ENCODE data around the gene PC. TPM values are rescaled to one million over a fixed set of nuclear protein-coding genes. Genes with fewer than 3 reads are reported as not detected.

PC gene
- total and polyA plus RNA-seq, 9 donors: 4.2 to 27.5 (median 14.7) TPM

DNA sequence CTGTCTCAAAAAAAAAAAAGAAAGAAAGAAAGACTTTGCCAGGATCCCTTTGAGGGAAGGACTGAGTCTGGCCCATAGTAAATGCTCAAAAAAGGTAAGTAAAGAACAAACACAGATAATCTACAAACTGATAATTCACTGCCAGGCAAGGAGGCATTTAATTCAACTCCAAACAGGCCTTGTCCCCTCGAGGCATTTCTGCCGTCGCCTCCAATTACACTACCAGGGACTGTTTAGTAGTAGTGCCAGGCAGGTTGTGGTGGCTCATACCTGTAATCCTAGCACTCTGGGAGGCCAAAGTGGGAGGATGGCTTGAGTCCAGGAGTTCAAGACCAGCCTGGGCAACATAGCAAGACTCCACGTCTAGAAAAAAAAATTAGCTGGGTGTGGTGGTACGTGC, 43.7 kb downstream of the PC start:
- H3K4me3 ChIP-seq: no peak overlapping the region
- H3K9me3 ChIP-seq: no peaks in the 10 kb centered on the region
- H3K27me3 ChIP-seq: no peaks in the 10 kb centered on the region
- no peak for DNase-seq
- WGBS, 3 donors: 81 to 87% (median 86%) methylated on average over 5 of the region's 5 CpGs
- TF ChIP-seq, protein P1, sequence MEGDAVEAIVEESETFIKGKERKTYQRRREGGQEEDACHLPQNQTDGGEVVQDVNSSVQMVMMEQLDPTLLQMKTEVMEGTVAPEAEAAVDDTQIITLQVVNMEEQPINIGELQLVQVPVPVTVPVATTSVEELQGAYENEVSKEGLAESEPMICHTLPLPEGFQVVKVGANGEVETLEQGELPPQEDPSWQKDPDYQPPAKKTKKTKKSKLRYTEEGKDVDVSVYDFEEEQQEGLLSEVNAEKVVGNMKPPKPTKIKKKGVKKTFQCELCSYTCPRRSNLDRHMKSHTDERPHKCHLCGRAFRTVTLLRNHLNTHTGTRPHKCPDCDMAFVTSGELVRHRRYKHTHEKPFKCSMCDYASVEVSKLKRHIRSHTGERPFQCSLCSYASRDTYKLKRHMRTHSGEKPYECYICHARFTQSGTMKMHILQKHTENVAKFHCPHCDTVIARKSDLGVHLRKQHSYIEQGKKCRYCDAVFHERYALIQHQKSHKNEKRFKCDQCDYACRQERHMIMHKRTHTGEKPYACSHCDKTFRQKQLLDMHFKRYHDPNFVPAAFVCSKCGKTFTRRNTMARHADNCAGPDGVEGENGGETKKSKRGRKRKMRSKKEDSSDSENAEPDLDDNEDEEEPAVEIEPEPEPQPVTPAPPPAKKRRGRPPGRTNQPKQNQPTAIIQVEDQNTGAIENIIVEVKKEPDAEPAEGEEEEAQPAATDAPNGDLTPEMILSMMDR (IDR thresholded peaks at IDR 0.05): no peak
- TF ChIP-seq POLR2A (IDR thresholded peaks at IDR 0.05): no peak
- H3K4me1 ChIP-seq (ENCODE audit: insufficient read depth): no peaks in the 10 kb centered on the region
- H3K36me3 ChIP-seq: no peaks in the 10 kb centered on the region
- intact Hi-C loops (cut with DNase I): no loop called here
- no peak overlapping the region for H3K27ac ChIP-seq

DNA sequence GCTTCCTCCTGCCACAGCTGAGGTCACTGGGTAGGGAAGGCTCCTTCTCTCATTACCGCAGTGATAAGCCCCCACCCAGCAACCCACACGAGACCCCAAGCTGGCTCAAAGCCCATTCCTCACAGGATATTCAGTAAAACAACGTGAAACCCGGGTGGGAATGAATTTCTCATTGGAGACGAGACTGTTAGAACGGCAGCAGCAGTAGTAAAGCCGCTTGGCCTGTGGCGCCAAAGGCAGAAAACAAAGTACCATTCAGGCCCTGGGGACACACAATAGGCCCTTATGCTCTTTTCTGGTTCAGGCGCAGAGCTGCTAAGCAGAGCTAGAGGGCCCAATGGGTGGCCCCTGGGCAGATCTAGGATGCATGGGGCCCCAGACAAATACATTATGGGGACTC, 45.3 kb downstream of the PC start:
- Histone ChIP-seq H3K27me3 (no peaks in the 10 kb centered on the region), H3K4me3 (no peak overlapping the region), H3K9me3 (no peaks in the 10 kb centered on the region), H3K27ac (no peak overlapping the region), H3K36me3 (no peaks in the 10 kb centered on the region), H3K4me1 (ENCODE audit: insufficient read depth) (peaks cover 4% of the 10 kb centered on the region)
- no peak for TF ChIP-seq POLR2A (IDR thresholded peaks at IDR 0.05)
- TF ChIP-seq, protein P1 (IDR thresholded peaks at IDR 0.05): no peak
- TF ChIP-seq EP300 (IDR thresholded peaks at IDR 0.05): no peak
- no peak for DNase-seq
- intact Hi-C loops (cut with DNase I): no loop called here
- WGBS, 3 donors: 74 to 83% (median 80%) methylated on average over 9 of the region's 9 CpGs

DNA sequence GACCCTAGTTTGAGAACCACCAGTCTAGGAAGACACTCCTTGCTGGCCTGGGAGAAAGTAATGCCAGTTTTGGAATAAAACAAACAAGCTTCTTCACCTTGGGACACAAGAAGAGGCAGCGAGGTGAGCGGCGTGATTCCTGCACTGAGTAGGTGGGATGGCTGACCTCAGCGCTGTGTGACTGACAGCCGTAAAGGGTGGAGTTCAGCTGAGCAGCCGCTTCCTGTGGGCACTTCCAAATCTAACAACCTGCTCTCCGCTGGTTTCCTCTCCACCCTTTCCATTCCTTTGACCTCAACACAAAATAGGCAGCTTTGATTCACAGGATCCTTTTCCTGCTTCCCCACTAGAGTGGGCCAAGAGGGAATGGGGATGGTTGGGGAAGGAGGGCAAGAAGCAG, 45.8 kb downstream of the PC start:
- H3K27me3 ChIP-seq: no peaks in the 10 kb centered on the region
- peaks cover 9% of the 10 kb centered on the region for H3K4me1 ChIP-seq (ENCODE audit: insufficient read depth)
- 89 to 94% (median 93%) methylated on average over 7 of the region's 7 CpGs for WGBS, 3 donors
- no peaks in the 10 kb centered on the region for H3K9me3 ChIP-seq
- TF ChIP-seq POLR2A (IDR thresholded peaks at IDR 0.05) (no peak), EP300 (IDR thresholded peaks at IDR 0.05) (no peak)
- TF ChIP-seq, protein P1 (IDR thresholded peaks at IDR 0.05): no peak
- no peak overlapping the region for H3K4me3 ChIP-seq
- intact Hi-C loops (cut with DNase I): no loop called here
- DNase-seq: no peak
- no peak overlapping the region for H3K27ac ChIP-seq
- no peaks in the 10 kb centered on the region for H3K36me3 ChIP-seq

DNA sequence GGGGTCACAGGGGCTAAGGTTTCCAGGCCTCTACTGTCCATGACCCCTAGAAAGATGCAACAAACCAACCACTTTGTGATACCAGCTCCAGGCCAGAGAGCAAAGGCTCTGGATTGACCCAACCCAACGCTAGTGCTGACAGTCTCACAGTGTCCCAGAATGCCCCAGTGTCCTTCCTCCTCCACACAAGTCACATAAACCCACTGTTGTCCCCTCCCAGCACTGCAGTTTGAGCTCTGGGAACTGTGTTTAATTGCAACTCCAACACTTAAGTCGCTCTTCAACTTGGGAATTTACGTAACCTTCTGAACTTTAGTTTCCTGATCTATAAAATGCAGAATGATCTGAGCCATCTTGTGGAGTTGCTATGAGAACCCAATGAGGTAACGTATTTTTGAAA, 47.5 kb downstream of the PC start:
- no peak overlapping the region for H3K4me3 ChIP-seq
- H3K27me3 ChIP-seq: no peaks in the 10 kb centered on the region
- no peaks in the 10 kb centered on the region for H3K36me3 ChIP-seq
- H3K27ac ChIP-seq: no peak overlapping the region
- DNase-seq: no peak
- TF ChIP-seq POLR2A (IDR thresholded peaks at IDR 0.05) (no peak), EP300 (IDR thresholded peaks at IDR 0.05) (no peak)
- TF ChIP-seq, protein P1 (IDR thresholded peaks at IDR 0.05): no peak
- intact Hi-C loops (cut with DNase I): no loop called here
- H3K4me1 ChIP-seq (ENCODE audit: insufficient read depth): peaks cover 20% of the 10 kb centered on the region
- WGBS, 3 donors: 86 to 91% (median 89%) methylated on average over 4 of the region's 4 CpGs
- H3K9me3 ChIP-seq: no peaks in the 10 kb centered on the region

DNA sequence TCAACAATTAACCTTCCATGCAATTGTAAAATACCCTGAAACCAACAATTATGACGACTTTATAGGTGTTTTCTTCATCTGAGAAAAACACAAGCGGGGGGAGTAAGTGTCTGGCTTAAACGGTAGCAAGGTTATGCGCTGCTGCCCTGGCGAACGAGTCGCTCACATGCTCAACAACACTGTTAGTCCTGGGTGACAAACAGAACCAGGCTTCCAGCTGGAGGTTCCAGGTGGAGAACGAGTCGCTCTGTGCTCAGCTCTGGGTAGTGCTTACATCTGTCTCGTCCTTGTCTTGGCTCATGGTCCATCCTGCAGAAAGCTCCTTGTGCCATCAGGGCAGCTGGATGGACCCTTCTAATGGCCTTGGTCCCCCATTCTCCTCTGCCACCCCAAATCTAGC, 48.2 kb downstream of the PC start:
- H3K27me3 ChIP-seq: no peaks in the 10 kb centered on the region
- no peaks in the 10 kb centered on the region for H3K9me3 ChIP-seq
- TF ChIP-seq EP300 (IDR thresholded peaks at IDR 0.05) (no peak), POLR2A (IDR thresholded peaks at IDR 0.05) (no peak)
- TF ChIP-seq, protein P1 (IDR thresholded peaks at IDR 0.05): no peak
- H3K4me3 ChIP-seq: no peak overlapping the region
- no peak overlapping the region for H3K27ac ChIP-seq
- WGBS, 3 donors: 87 to 91% (median 91%) methylated on average over 10 of the region's 10 CpGs
- peaks cover 20% of the 10 kb centered on the region for H3K4me1 ChIP-seq (ENCODE audit: insufficient read depth)
- intact Hi-C loops (cut with DNase I): no loop called here
- no peaks in the 10 kb centered on the region for H3K36me3 ChIP-seq
- DNase-seq: no peak

All from ovary (tissue), 9 donors.